ENCODE measurements around the gene C10orf62. TPM values are rescaled to one million over a fixed set of nuclear protein-coding genes. Genes with fewer than 3 reads are reported as not detected.

Gene C10orf62
- total and polyA plus RNA-seq, 2 donors (not counting 3 experiments of a cell fraction or from before 2014, with no cell fraction given): not detected

GRCh38 chr10:97590082-97590747 lies 694 bp downstream of the C10orf62 start:
- H3K9ac ChIP-seq (replicated peaks; ENCODE audit: extremely low read depth, insufficient read depth, low read length): no peak overlapping the region
- no peak overlapping the region for H2AFZ ChIP-seq (ENCODE audit: low read depth, low read length)
- no TSS peak for BruUV-seq (replicated peaks)
- TF ChIP-seq EZH2 (IDR thresholded peaks at IDR 0.05; ENCODE audit: borderline replicate concordance, low read depth, low read length, severe bottlenecking): no peak
- no peak for TF ChIP-seq POLR2AphosphoS5 (IDR thresholded peaks at IDR 0.05; ENCODE audit: insufficient read depth, low read depth, low read length)
- no peak for TF ChIP-seq FOS (IDR thresholded peaks at IDR 0.05; ENCODE audit: borderline replicate concordance, insufficient read depth, low read length)
- TF ChIP-seq, protein P1, sequence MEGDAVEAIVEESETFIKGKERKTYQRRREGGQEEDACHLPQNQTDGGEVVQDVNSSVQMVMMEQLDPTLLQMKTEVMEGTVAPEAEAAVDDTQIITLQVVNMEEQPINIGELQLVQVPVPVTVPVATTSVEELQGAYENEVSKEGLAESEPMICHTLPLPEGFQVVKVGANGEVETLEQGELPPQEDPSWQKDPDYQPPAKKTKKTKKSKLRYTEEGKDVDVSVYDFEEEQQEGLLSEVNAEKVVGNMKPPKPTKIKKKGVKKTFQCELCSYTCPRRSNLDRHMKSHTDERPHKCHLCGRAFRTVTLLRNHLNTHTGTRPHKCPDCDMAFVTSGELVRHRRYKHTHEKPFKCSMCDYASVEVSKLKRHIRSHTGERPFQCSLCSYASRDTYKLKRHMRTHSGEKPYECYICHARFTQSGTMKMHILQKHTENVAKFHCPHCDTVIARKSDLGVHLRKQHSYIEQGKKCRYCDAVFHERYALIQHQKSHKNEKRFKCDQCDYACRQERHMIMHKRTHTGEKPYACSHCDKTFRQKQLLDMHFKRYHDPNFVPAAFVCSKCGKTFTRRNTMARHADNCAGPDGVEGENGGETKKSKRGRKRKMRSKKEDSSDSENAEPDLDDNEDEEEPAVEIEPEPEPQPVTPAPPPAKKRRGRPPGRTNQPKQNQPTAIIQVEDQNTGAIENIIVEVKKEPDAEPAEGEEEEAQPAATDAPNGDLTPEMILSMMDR (IDR thresholded peaks at IDR 0.05; ENCODE audit: extremely low read depth in 1 of 2, insufficient read depth in 1 of 2, low read depth in 1 of 2, low read length in 2 of 2): no peak
- no peak for TF ChIP-seq MYC (IDR thresholded peaks at IDR 0.05; ENCODE audit: low read depth, low read length)
- TF ChIP-seq JUN (IDR thresholded peaks at IDR 0.05; ENCODE audit: borderline replicate concordance, insufficient read depth, insufficient read length, low read depth): no peak
- CTCF ChIA-PET: interaction anchor here (0.7 to 2.7 kb wide), 5 partner anchors 11 to 56 kb away, joined by 3 to 10 read pairs (median 4); partner anchors contain the start of gene ANKRD2
- DNase-seq (ENCODE audit: low read depth, low spot score) (no peak), FAIRE-seq (no peak)
- H3K36me3 ChIP-seq (ENCODE audit: control insufficient read depth in 2 of 2, extremely low read depth in 1 of 2, insufficient read depth in 2 of 2, low read length in 2 of 2): no peaks in the 10 kb centered on the region
- no peaks in the 10 kb centered on the region for H3K4me1 ChIP-seq (ENCODE audit: control insufficient read depth, extremely low read depth, insufficient read depth, low read length)
- no peak overlapping the region for H3K27ac ChIP-seq (ENCODE audit: insufficient read depth, low read depth, low read length)
- H4K20me1 ChIP-seq (replicated peaks; ENCODE audit: control insufficient read depth, extremely low read depth, insufficient read depth, low read length): no peaks in the 10 kb centered on the region
- dilution Hi-C loops (cut with MboI; ENCODE audit: extremely low pct_ligation_motif_present, low sequenced_read_pairs) (no loop called here), intact Hi-C loops (cut with micrococcal nuclease) (no loop called here)
- no peak overlapping the region for H3K4me3 ChIP-seq (replicated peaks in 1 of 3; ENCODE audit: insufficient read depth in 1 of 3, low read depth in 1 of 3, low read length in 3 of 3)
- H3K9me3 ChIP-seq (replicated peaks; ENCODE audit: control insufficient read depth, insufficient read depth, low read length): no peaks in the 10 kb centered on the region
- H3K9me1 ChIP-seq (replicated peaks; ENCODE audit: control insufficient read depth, extremely low read depth, insufficient read depth, low read length): no peaks in the 10 kb centered on the region
- H3K27me3 ChIP-seq (ENCODE audit: control insufficient read depth in 2 of 2, insufficient read depth in 2 of 2, low read length in 2 of 2): no peaks in the 10 kb centered on the region
- no peak overlapping the region for H3K4me2 ChIP-seq (ENCODE audit: insufficient read depth, low read length)
- H3K79me2 ChIP-seq (ENCODE audit: control insufficient read depth, insufficient read depth, low read length): no peaks in the 10 kb centered on the region
- POLR2A ChIA-PET: no interaction called here

All from endothelial cell of umbilical vein (primary cell).